ENCODE results near the gene MTURN. TPM values are rescaled to one million over a fixed set of nuclear protein-coding genes. Genes with fewer than 3 reads are reported as not detected.
"Not testable (repeated sequence)": the region's sequence is repeated elsewhere in the genome, so short reads cannot be mapped to it uniquely, and the experiment has no call there.

MTURN gene
- total and polyA plus RNA-seq, 10 of the 15 experiments (the other 5 are each of a cell fraction or from before 2014, with no cell fraction given): 0.52 to 5.0 (median 3.3) TPM

DNA sequence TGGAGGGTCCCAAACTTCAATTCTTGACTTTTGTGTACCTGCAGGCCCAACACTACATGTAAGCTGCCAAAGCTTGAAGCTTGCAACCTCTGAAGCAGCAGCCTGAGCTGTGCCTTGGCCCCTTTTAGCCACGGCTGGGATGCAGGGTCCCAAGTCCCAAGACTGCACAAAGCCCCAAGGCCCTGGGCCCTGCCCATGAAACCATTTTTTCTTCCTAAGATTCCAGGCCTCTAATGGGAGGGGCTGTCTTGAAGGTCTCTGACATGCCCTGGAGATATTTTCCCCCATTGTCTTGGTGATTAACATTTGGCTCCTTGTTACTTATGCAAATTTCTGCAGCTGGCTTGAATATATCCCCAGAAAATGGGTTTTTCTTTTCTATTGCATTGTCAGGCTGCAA, 52.7 kb downstream of the MTURN start:
- no peak for DNase-seq (ENCODE audit: low read depth, low spot score)
- no peak for FAIRE-seq
- Histone ChIP-seq H3K9me3 (replicated peaks; ENCODE audit: control insufficient read depth, insufficient read depth, low read length) (peaks cover 11% of the 10 kb centered on the region), H3K27me3 (replicated peaks in 1 of 2; ENCODE audit: control insufficient read depth in 2 of 2, insufficient read depth in 2 of 2, low read length in 1 of 2) (no peaks in the 10 kb centered on the region), H3K27ac (ENCODE audit: control insufficient read depth, insufficient read depth) (no peak overlapping the region), H3K9ac (ENCODE audit: control insufficient read depth, insufficient read depth, low read length) (no peak overlapping the region), H3K4me1 (ENCODE audit: control insufficient read depth, insufficient read depth, low read length) (peaks cover 7% of the 10 kb centered on the region; the same call in 1 of the 2 replicates), H3K4me2 (ENCODE audit: control insufficient read depth, insufficient read depth) (no peak overlapping the region), H4K20me1 (ENCODE audit: control insufficient read depth, insufficient read depth) (no peaks in the 10 kb centered on the region), H3K4me3 (no peak overlapping the region), H3K79me2 (ENCODE audit: control insufficient read depth, insufficient read depth, low read length) (no peaks in the 10 kb centered on the region), H2AFZ (ENCODE audit: control insufficient read depth, low read depth, low read length) (no peak overlapping the region), H3K36me3 (ENCODE audit: control insufficient read depth in 2 of 2, insufficient read depth in 2 of 2, low read length in 1 of 2) (no peaks in the 10 kb centered on the region)
- RAD21 ChIA-PET (ENCODE audit: unreplicated experiment): no interaction called here
- SMC1A ChIA-PET (ENCODE audit: uncharacterized antibody, unreplicated experiment): interaction anchor here (1.2 kb wide), 1 partner anchor 12 kb away, joined by 3 read pairs; no protein-coding TSS in a partner anchor
- in situ Hi-C loops (cut with MboI) (no loop called here), intact Hi-C loops (cut with micrococcal nuclease; ENCODE audit: unreplicated experiment) (no loop called here)
- TF ChIP-seq FOXK2 (IDR thresholded peaks at IDR 0.05) (no peak), LARP7 (IDR thresholded peaks at IDR 0.05) (no peak), SPI1 (IDR thresholded peaks at IDR 0.05; ENCODE audit: borderline replicate concordance, insufficient read depth, low read depth, low read length) (no peak), DPF2 (IDR thresholded peaks at IDR 0.05) (no peak), RBBP5 (conservative IDR thresholded peaks at IDR 0.05) (no peak)
- TF ChIP-seq, protein P1, sequence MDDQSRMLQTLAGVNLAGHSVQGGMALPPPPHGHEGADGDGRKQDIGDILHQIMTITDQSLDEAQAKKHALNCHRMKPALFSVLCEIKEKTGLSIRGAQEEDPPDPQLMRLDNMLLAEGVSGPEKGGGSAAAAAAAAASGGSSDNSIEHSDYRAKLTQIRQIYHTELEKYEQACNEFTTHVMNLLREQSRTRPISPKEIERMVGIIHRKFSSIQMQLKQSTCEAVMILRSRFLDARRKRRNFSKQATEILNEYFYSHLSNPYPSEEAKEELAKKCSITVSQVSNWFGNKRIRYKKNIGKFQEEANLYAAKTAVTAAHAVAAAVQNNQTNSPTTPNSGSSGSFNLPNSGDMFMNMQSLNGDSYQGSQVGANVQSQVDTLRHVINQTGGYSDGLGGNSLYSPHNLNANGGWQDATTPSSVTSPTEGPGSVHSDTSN (IDR thresholded peaks at IDR 0.05; ENCODE audit: insufficient replicate concordance, low read depth, low read length): no peak
- TF ChIP-seq, protein P2, sequence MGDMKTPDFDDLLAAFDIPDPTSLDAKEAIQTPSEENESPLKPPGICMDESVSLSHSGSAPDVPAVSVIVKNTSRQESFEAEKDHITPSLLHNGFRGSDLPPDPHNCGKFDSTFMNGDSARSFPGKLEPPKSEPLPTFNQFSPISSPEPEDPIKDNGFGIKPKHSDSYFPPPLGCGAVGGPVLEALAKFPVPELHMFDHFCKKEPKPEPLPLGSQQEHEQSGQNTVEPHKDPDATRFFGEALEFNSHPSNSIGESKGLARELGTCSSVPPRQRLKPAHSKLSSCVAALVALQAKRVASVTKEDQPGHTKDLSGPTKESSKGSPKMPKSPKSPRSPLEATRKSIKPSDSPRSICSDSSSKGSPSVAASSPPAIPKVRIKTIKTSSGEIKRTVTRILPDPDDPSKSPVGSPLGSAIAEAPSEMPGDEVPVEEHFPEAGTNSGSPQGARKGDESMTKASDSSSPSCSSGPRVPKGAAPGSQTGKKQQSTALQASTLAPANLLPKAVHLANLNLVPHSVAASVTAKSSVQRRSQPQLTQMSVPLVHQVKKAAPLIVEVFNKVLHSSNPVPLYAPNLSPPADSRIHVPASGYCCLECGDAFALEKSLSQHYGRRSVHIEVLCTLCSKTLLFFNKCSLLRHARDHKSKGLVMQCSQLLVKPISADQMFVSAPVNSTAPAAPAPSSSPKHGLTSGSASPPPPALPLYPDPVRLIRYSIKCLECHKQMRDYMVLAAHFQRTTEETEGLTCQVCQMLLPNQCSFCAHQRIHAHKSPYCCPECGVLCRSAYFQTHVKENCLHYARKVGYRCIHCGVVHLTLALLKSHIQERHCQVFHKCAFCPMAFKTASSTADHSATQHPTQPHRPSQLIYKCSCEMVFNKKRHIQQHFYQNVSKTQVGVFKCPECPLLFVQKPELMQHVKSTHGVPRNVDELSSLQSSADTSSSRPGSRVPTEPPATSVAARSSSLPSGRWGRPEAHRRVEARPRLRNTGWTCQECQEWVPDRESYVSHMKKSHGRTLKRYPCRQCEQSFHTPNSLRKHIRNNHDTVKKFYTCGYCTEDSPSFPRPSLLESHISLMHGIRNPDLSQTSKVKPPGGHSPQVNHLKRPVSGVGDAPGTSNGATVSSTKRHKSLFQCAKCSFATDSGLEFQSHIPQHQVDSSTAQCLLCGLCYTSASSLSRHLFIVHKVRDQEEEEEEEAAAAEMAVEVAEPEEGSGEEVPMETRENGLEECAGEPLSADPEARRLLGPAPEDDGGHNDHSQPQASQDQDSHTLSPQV (IDR thresholded peaks at IDR 0.05): no peak
- POLR2A ChIA-PET: no interaction called here
- WGBS (ENCODE audit: insufficient coverage, insufficient replicate concordance, low lambda C conversion rate, missing lambda C conversion rate): 0% methylated on average over 1 of the region's 1 CpG
- BruUV-seq (replicated peaks): no TSS peak
- ATAC-seq: no peak
- CTCF ChIA-PET: no interaction called here

DNA sequence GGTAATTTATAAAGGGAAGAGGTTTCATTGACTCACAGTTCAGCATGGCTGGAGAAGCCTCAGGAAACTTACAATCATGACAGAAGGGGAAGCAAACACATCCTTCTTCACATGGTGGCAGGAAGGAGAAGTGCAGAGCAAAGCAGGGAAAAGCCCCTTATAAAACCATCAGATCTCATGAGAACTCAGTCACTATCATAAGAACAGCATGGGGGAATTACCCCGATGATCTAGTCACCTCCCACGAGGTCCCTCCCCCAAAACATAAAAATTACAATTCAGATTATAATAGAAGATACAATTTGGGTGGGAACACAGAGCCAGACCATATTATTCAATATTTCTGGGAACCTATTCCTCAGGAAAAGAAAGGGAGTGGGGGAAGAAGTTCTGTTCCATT, 53.6 kb downstream of the MTURN start:
- FAIRE-seq; H3K36me3 ChIP-seq (ENCODE audit: control insufficient read depth in 2 of 2, insufficient read depth in 2 of 2, low read length in 1 of 2); H3K27me3 ChIP-seq (replicated peaks in 1 of 2; ENCODE audit: control insufficient read depth in 2 of 2, insufficient read depth in 2 of 2, low read length in 1 of 2); H4K20me1 ChIP-seq (ENCODE audit: control insufficient read depth, insufficient read depth); CTCF ChIA-PET; SMC1A ChIA-PET (ENCODE audit: uncharacterized antibody, unreplicated experiment); H2AFZ ChIP-seq (ENCODE audit: control insufficient read depth, low read depth, low read length); in situ Hi-C loops (cut with MboI); H3K79me2 ChIP-seq (ENCODE audit: control insufficient read depth, insufficient read depth, low read length); H3K9ac ChIP-seq (ENCODE audit: control insufficient read depth, insufficient read depth, low read length); ATAC-seq; H3K4me2 ChIP-seq (ENCODE audit: control insufficient read depth, insufficient read depth); intact Hi-C loops (cut with micrococcal nuclease; ENCODE audit: unreplicated experiment); H3K4me3 ChIP-seq; RAD21 ChIA-PET (ENCODE audit: unreplicated experiment); DNase-seq (ENCODE audit: low read depth, low spot score); BruUV-seq (replicated peaks); H3K27ac ChIP-seq (ENCODE audit: control insufficient read depth, insufficient read depth); H3K4me1 ChIP-seq (ENCODE audit: control insufficient read depth, insufficient read depth, low read length); POLR2A ChIA-PET: not testable (repeated sequence)
- H3K9me3 ChIP-seq (replicated peaks; ENCODE audit: control insufficient read depth, insufficient read depth, low read length): peaks cover 11% of the 10 kb centered on the region
- 3% methylated on average over 2 of the region's 2 CpGs for WGBS (ENCODE audit: insufficient coverage, insufficient replicate concordance, low lambda C conversion rate, missing lambda C conversion rate)

Data from GM12878 (cell line).